SK-N-SH (cell line): Measurements from ENCODE around the gene PTDSS2.

Experiments
- CTCF ChIP-seq: fragments of 200-600 bp; sonication (generic); IDR thresholded peaks from 2 replicates; pipeline ENCODE4 v1.6.1; 2017; ENCODE audit warnings: antibody characterized with exemption, mild to moderate bottlenecking, moderate library complexity
- FOXJ3 ChIP-seq: sonication (generic); formaldehyde crosslinking; IDR thresholded peaks from 2 replicates; pipeline ENCODE4 v1.5.1; 2020; ENCODE audit warnings: mild to moderate bottlenecking, missing genetic modification reagents
- FOXM1 ChIP-seq: IDR thresholded peaks from 2 replicates; pipeline ENCODE4 v1.4.0; 2012; ENCODE audit warnings: low read depth, mild to moderate bottlenecking
- GABPA ChIP-seq: IDR thresholded peaks from 2 replicates; pipeline ENCODE4 v1.4.0; 2012; ENCODE audit warnings: low read depth, mild to moderate bottlenecking
- POLR2AphosphoS5 ChIP-seq: IDR thresholded peaks from 2 replicates; pipeline ENCODE4 v1.6.1; 2012; ENCODE audit warnings: low read depth, low read length
- TF ChIP-seq, protein P1 (sequence below): IDR thresholded peaks from 2 replicates; pipeline ENCODE4 v1.6.1; 2012; ENCODE audit warnings: mild to moderate bottlenecking, low read depth, low read length, moderate library complexity

- TF ChIP-seq CTCF, result no peak
- no peak for TF ChIP-seq FOXM1
- TF ChIP-seq GABPA, result no peak
- no peak for TF ChIP-seq FOXJ3 (CRISPR knock-in tag)
- TF ChIP-seq POLR2AphosphoS5, result no peak
- TF ChIP-seq, protein P1, sequence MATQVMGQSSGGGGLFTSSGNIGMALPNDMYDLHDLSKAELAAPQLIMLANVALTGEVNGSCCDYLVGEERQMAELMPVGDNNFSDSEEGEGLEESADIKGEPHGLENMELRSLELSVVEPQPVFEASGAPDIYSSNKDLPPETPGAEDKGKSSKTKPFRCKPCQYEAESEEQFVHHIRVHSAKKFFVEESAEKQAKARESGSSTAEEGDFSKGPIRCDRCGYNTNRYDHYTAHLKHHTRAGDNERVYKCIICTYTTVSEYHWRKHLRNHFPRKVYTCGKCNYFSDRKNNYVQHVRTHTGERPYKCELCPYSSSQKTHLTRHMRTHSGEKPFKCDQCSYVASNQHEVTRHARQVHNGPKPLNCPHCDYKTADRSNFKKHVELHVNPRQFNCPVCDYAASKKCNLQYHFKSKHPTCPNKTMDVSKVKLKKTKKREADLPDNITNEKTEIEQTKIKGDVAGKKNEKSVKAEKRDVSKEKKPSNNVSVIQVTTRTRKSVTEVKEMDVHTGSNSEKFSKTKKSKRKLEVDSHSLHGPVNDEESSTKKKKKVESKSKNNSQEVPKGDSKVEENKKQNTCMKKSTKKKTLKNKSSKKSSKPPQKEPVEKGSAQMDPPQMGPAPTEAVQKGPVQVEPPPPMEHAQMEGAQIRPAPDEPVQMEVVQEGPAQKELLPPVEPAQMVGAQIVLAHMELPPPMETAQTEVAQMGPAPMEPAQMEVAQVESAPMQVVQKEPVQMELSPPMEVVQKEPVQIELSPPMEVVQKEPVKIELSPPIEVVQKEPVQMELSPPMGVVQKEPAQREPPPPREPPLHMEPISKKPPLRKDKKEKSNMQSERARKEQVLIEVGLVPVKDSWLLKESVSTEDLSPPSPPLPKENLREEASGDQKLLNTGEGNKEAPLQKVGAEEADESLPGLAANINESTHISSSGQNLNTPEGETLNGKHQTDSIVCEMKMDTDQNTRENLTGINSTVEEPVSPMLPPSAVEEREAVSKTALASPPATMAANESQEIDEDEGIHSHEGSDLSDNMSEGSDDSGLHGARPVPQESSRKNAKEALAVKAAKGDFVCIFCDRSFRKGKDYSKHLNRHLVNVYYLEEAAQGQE, result no peak
Observed at GRCh38 chr11:405954-406795, 43.9 kb upstream of the PTDSS2 start.
